Measurements from ENCODE around the gene APLP2.

- TF ChIP-seq CTCF (IDR thresholded peaks at IDR 0.05): no peak
- no peak for TF ChIP-seq ZFX (IDR thresholded peaks at IDR 0.05; ENCODE audit: borderline replicate concordance)
Observed at GRCh38 chr11:130120045-130120444, 50.4 kb downstream of the APLP2 start.
